Ishikawa (cell line): ENCODE results near the gene ZNF629.
A peak's percentile ranks its signal among the peaks of the same experiment; 100 is the strongest.

Source experiments
- CEBPB ChIP-seq: IDR thresholded peaks from 2 replicates; pipeline ENCODE4 v1.6.1; 2012
- CREB1 ChIP-seq: IDR thresholded peaks from 2 replicates; pipeline ENCODE4 v1.6.1; 2012; ENCODE audit warnings: low read depth
- EGR1 ChIP-seq: IDR thresholded peaks from 2 replicates; pipeline ENCODE4 v1.6.1; 2012
- EP300 ChIP-seq: IDR thresholded peaks from 2 replicates; pipeline ENCODE4 v1.6.1; 2012; ENCODE audit warnings: borderline replicate concordance
- FOXM1 ChIP-seq: IDR thresholded peaks from 2 replicates; pipeline ENCODE4 v1.6.1; 2012; ENCODE audit warnings: low read depth, borderline replicate concordance
- NFIC ChIP-seq: IDR thresholded peaks from 2 replicates; pipeline ENCODE4 v1.6.1; 2012
- RAD21 ChIP-seq: IDR thresholded peaks from 2 replicates; pipeline ENCODE4 v1.6.1; 2012; ENCODE audit warnings: low read depth
- TAF1 ChIP-seq: IDR thresholded peaks from 2 replicates; pipeline ENCODE4 v1.6.1; 2012; ENCODE audit warnings: low read depth, mild to moderate bottlenecking
- TCF12 ChIP-seq: IDR thresholded peaks from 2 replicates; pipeline ENCODE4 v1.6.1; 2012; ENCODE audit warnings: low read depth
- TEAD4 ChIP-seq: IDR thresholded peaks from 2 replicates; pipeline ENCODE4 v1.6.1; 2012
- YY1 ChIP-seq: IDR thresholded peaks from 2 replicates; pipeline ENCODE4 v1.6.1; 2012; ENCODE audit warnings: low read depth
- ZBTB7A ChIP-seq: IDR thresholded peaks from 2 replicates; pipeline ENCODE4 v1.6.1; 2012; ENCODE audit warnings: low read depth
- TF ChIP-seq, protein P1 (sequence below): IDR thresholded peaks from 2 replicates; pipeline ENCODE4 v1.6.1; 2012
- TF ChIP-seq, protein P2 (sequence below): IDR thresholded peaks from 2 replicates; pipeline ENCODE4 v1.6.1; 2012; ENCODE audit warnings: low read depth, mild to moderate bottlenecking
- TF ChIP-seq, protein P3 (sequence below): IDR thresholded peaks from 2 replicates; pipeline ENCODE4 v1.6.1; 2012

ZNF629 gene

DNA sequence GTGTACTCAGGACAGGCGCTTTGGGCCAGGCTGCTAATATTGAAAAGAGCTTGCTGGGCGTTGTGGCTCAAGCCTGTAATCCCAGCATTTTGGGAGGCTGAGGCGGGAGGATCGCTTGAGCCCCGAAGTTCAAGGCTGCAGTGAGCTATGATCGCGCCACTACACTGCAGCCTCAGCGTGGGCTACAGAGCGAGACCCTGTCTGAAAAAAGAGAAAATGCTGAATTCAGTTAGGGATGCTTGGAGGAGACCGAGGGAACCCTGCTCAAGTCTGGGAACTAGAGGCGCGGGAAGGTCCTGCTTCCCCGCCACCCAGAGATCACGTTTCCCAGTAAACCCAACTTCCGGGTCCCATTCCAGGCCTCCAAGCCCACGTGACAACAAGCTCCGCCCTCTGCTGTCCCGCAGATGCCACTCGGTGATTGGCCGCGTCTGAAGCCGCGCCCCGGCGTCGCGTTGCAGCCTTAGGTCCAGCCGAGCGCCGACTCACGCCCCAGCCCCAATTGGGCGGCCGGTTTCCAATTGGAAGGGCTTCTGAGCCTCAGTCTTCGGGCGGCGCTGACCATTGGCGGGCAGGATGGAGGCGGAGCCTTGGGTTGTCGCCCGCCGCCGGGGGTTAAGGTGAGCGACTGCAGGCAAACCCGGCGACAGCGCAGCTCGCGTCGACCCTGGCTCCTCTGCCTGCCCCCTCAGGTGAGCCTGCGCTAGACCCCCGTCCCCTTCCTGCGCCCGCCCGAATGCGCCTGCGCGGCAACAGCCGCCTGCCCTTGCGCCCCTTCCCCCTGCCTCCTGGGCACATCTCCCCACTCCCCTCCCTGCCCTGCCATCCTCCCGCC is 39.0 kb downstream of the ZNF629 start, which contains the start of gene PHKG2:
TSS of gene PHKG2 (plus strand) at position 627 of the 835 bp plus-strand sequence. CDS start 396 bp downstream, outside the sequence.
- TF ChIP-seq, protein P1, sequence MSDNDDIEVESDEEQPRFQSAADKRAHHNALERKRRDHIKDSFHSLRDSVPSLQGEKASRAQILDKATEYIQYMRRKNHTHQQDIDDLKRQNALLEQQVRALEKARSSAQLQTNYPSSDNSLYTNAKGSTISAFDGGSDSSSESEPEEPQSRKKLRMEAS, result peak; percentile 87
- TF ChIP-seq YY1, result 0 out of 2 replicates have a peak, but pooled peaks have one; percentile 1
- no peak for TF ChIP-seq CEBPB
- TF ChIP-seq CREB1, result no peak
- TF ChIP-seq TEAD4, result peak; percentile 37
- TF ChIP-seq, protein P2, sequence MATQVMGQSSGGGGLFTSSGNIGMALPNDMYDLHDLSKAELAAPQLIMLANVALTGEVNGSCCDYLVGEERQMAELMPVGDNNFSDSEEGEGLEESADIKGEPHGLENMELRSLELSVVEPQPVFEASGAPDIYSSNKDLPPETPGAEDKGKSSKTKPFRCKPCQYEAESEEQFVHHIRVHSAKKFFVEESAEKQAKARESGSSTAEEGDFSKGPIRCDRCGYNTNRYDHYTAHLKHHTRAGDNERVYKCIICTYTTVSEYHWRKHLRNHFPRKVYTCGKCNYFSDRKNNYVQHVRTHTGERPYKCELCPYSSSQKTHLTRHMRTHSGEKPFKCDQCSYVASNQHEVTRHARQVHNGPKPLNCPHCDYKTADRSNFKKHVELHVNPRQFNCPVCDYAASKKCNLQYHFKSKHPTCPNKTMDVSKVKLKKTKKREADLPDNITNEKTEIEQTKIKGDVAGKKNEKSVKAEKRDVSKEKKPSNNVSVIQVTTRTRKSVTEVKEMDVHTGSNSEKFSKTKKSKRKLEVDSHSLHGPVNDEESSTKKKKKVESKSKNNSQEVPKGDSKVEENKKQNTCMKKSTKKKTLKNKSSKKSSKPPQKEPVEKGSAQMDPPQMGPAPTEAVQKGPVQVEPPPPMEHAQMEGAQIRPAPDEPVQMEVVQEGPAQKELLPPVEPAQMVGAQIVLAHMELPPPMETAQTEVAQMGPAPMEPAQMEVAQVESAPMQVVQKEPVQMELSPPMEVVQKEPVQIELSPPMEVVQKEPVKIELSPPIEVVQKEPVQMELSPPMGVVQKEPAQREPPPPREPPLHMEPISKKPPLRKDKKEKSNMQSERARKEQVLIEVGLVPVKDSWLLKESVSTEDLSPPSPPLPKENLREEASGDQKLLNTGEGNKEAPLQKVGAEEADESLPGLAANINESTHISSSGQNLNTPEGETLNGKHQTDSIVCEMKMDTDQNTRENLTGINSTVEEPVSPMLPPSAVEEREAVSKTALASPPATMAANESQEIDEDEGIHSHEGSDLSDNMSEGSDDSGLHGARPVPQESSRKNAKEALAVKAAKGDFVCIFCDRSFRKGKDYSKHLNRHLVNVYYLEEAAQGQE, result 0 out of 2 replicates have a peak, but pooled peaks have one; percentile 7
- peak; percentile 41; the same call in 1 of the 2 replicates for TF ChIP-seq ZBTB7A
- TF ChIP-seq, protein P3, sequence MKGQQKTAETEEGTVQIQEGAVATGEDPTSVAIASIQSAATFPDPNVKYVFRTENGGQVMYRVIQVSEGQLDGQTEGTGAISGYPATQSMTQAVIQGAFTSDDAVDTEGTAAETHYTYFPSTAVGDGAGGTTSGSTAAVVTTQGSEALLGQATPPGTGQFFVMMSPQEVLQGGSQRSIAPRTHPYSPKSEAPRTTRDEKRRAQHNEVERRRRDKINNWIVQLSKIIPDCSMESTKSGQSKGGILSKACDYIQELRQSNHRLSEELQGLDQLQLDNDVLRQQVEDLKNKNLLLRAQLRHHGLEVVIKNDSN, result peak; percentile 97
- TF ChIP-seq FOXM1, result no peak
- peak; percentile 90 for TF ChIP-seq TAF1

DNA sequence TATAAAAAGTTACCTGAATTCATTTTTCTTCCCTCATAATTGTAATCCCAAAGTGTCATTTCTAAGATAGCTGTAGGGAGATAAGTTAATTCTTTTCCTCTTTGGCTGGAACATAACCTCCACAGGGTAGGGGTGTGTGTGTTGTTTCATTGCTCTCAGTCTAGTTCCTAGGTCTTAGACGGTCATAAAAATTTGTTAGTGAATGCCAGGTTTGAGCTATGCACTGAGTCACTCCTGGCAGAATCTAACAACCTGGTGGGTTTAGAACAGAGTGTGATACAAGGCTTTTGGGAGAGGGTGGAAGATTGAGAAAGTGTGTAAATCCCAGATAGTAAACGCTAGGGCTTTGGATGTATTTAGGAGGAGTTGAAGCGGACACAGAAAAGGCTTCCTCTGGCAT is 39.7 kb downstream of the ZNF629 start:
- no peak for TF ChIP-seq YY1
- TF ChIP-seq CEBPB, result no peak
- TF ChIP-seq EP300, result no peak
- TF ChIP-seq RAD21, result no peak
- TF ChIP-seq FOXM1, result no peak
- no peak for TF ChIP-seq TCF12
- no peak for TF ChIP-seq EGR1

DNA sequence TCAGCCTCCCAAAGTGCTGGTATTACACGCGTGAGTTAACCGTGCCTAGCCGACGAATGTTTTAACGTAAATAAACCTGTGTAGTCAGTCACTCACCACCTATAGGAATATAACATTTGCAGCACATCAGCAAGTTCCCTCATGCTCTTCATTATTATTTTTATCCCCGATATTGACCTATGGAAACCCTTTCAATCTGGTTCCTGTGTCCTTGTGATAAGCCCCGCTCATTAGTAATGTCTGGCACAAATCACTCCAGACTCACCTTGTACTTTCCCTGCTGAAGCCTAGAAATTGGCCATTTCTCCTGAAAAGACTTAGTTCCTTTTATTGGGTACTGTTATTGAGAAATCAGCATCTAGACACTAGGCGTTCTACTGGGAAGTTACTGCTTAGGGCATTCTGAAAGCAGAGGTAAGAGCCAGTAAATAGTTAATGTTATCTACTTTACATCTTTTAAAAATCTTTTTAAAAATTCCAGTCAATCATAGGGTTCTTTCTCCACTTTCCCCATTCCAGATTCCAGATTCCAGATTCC is 40.3 kb downstream of the ZNF629 start:
- TF ChIP-seq TCF12, result no peak
- no peak for TF ChIP-seq CREB1
- no peak for TF ChIP-seq RAD21
- no peak for TF ChIP-seq ZBTB7A
- no peak for TF ChIP-seq FOXM1
- TF ChIP-seq TEAD4, result no peak
- TF ChIP-seq TAF1, result no peak
- no peak for TF ChIP-seq NFIC
- no peak for TF ChIP-seq EP300

DNA sequence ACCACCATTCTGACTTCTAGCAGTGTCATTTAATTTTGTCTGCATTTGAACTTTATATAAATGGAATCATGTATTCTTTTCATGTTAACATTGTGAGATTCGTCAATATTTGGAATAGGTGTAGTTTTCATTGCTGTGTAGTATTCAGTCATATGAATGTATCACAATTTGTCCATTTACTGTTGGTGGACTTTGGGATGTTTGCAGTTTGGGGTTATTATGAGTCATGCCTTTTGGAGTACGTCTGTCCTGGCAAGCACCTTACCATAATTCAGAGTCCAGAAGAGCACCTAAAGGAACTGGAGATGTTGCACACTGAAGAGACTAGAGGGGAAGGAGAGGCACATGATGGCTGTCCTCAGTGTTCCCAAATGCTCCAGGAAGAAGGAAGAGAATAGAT is 41.9 kb downstream of the ZNF629 start:
- TF ChIP-seq, protein P1, result no peak
- TF ChIP-seq CEBPB (no peak), EP300 (no peak)
- TF ChIP-seq, protein P2, result no peak

DNA sequence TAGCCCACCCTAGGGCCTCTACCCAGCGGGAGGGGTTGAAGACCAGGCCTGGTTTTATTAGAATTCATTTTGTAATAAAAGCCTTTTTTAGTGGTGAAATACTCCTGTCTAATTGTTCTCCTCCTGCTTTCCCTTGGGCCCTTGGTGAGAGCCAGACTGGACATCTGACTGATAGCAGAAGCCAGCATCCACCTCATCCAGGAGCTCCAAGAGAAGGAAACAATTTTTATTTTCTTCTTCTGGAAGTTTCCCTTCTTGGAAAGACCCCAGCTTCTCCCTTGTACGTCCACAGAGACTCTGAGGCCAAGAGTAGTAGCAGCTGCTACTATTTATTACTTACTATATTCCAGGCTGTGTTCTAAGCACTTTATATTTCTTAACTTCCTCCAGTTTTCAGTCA is 42.8 kb downstream of the ZNF629 start:
- no peak for TF ChIP-seq TCF12
- TF ChIP-seq EP300, result no peak
- no peak for TF ChIP-seq TAF1
- TF ChIP-seq CEBPB, result no peak
- no peak for TF ChIP-seq FOXM1
- TF ChIP-seq, protein P3, result no peak
- TF ChIP-seq ZBTB7A, result no peak
- no peak for TF ChIP-seq EGR1
- no peak for TF ChIP-seq YY1
- TF ChIP-seq NFIC, result no peak
- TF ChIP-seq, protein P2, result no peak
- no peak for TF ChIP-seq CREB1
- TF ChIP-seq, protein P1, result no peak
- no peak for TF ChIP-seq RAD21
- no peak for TF ChIP-seq TEAD4
